ENCODE data around the gene RASD2.

The RASD2 gene

GRCh38 chr22:35542157-35542938, 1.7 kb downstream of the RASD2 start:
- no peak for DNase-seq

- no peak for DNase-seq
Observed at GRCh38 chr22:35542939-35543516, 2.4 kb downstream of the RASD2 start.

GRCh38 chr22:35543702-35544101, 3.1 kb downstream of the RASD2 start:
- no peak for DNase-seq

GRCh38 chr22:35544189-35544588, 3.6 kb downstream of the RASD2 start:
- no peak for DNase-seq

- DNase-seq = no peak
Observed at GRCh38 chr22:35544827-35545226, 4.2 kb downstream of the RASD2 start.

GRCh38 chr22:35546886-35547285, 6.3 kb downstream of the RASD2 start:
- DNase-seq = no peak

GRCh38 chr22:35547987-35548721, 7.5 kb downstream of the RASD2 start:
- no peak for DNase-seq

- DNase-seq = no peak
Observed at GRCh38 chr22:35548722-35549112, 8.1 kb downstream of the RASD2 start.

- no peak for DNase-seq
Observed at GRCh38 chr22:35549328-35549727, 8.7 kb downstream of the RASD2 start.

- DNase-seq = no peak
Observed at GRCh38 chr22:35551549-35552177, 11.0 kb downstream of the RASD2 start.

GRCh38 chr22:35552196-35552842, 11.7 kb downstream of the RASD2 start:
- no peak for DNase-seq

- DNase-seq = no peak
Observed at GRCh38 chr22:35552846-35553245, 12.2 kb downstream of the RASD2 start.

- no peak for DNase-seq
Observed at GRCh38 chr22:35553341-35553740, 12.7 kb downstream of the RASD2 start.

- DNase-seq = no peak
Observed at GRCh38 chr22:35554297-35554845, 13.7 kb downstream of the RASD2 start.

- DNase-seq = no peak
Observed at GRCh38 chr22:35555483-35555890, 14.9 kb downstream of the RASD2 start.

GRCh38 chr22:35555946-35556547, 15.4 kb downstream of the RASD2 start:
- DNase-seq = no peak

- DNase-seq = no peak
Observed at GRCh38 chr22:35556666-35557065, 16.0 kb downstream of the RASD2 start.

- no peak for DNase-seq
Observed at GRCh38 chr22:35558031-35558430, 17.4 kb downstream of the RASD2 start.

GRCh38 chr22:35558719-35559118, 18.1 kb downstream of the RASD2 start:
- no peak for DNase-seq

- DNase-seq = no peak
Observed at GRCh38 chr22:35559354-35560005, 18.8 kb downstream of the RASD2 start.

- DNase-seq = no peak
Observed at GRCh38 chr22:35560366-35560765, 19.7 kb downstream of the RASD2 start.

- DNase-seq = no peak
Observed at GRCh38 chr22:35560824-35561223, 20.2 kb downstream of the RASD2 start.
